SHP77 treated with DMSO at 0.1 percent for 48 hours (cell line): ENCODE measurements around the gene GLB1L3.

ENCODE experiments used
- DNase-seq: peaks from one replicate; lab custom pipeline; 2025; lab: John Stamatoyannopoulos, UW

Gene GLB1L3, protein sequence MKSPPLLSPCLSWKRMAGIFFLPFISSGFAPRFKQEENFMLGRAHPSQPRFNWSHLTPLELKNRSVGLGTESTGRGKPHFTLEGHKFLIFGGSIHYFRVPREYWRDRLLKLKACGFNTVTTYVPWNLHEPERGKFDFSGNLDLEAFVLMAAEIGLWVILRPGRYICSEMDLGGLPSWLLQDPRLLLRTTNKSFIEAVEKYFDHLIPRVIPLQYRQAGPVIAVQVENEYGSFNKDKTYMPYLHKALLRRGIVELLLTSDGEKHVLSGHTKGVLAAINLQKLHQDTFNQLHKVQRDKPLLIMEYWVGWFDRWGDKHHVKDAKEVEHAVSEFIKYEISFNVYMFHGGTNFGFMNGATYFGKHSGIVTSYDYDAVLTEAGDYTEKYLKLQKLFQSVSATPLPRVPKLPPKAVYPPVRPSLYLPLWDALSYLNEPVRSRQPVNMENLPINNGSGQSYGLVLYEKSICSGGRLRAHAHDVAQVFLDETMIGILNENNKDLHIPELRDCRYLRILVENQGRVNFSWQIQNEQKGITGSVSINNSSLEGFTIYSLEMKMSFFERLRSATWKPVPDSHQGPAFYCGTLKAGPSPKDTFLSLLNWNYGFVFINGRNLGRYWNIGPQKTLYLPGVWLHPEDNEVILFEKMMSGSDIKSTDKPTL

DNA sequence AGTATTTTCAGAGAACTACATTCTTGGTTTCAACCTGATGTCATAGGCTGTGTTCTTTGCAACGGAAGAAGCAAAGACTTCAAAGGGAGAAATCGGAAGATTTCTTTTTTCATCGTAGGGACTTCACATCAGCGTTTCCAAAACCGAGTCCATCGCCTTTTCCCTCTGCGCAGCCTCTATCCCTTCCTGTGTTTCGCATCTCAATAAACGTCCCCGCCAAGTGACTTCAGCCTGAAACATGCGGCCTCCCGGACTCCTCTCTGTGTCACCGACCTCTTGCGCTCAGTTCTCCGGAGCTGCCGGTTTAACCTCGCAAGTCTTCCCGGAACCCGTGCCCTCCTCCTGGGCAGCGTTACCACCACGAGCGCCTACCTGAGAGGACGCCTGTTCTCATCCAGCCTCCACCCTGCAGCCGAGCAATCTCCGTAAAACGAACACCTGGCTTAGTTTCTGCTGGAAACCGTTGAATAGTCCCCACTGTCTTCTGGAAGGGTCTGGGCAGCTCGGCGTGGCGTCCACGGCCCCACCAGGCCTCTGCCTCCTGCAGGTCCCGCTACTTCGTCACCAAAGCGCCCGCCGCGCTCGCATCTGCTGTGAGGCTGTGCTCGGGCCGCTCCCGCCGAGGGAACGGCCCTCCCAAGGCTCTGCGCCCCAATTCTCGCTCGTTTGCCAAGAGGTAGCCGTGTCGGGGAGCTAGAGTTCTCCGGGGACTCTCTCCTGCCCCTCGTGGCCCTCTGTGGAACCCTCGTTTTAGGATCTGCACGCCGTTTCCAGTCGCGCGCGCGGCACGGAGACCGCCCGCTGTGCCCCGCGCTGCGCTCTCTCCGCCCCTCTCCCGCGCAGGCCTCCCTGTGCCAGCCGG lies at the start of gene GLB1L3:
Gene GLB1L3 (plus strand): TSS at position 846 of the 862 bp plus-strand sequence. CDS start 362 bp downstream, outside the sequence.
- DNase-seq = no peak

DNA sequence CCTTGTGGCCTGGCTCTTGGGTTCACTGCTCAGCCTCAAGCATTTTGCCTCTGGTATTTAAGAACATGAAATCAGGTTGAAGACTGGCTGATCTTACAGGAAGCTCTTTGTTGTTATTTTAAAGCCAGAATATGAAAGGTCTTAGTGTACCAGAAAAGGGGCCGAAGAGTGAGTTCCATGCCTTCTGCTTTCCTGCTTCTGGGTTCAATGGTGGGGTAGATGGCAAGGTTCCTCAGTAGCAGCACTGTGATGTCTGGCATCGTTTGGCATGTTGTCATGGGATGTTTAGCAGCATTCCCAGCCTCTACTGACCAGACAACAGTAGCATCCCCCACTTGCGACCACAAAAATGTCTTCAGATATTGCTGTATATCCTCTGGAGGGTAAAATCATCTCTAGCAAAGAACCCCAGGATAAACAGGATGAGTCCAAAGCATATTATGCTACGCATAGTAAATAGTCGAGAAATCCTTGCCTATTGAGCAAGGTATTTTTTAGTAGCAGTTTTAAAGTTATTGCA lies 49.3 kb upstream of the GLB1L3 start:
- no peak for DNase-seq

DNA sequence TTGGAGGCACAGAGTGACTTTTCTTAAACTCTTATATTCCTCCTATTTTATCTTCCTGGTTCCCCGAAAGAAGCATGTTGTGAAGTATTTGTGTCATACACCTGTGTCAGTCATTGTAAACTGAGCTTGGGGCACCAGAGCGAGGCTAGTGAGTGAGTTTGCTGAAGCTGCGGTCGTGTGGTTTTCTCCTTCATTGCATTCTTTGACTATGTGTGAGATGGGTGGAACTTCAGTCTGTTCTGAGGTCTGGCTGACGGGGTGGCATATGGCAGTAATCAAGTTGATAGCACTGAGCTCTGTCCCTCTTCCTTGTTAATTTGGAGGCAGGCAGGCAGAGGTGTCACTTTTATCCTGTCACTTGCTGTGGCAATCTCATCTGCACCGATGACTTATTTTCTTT lies 47.6 kb upstream of the GLB1L3 start:
- no peak for DNase-seq

DNA sequence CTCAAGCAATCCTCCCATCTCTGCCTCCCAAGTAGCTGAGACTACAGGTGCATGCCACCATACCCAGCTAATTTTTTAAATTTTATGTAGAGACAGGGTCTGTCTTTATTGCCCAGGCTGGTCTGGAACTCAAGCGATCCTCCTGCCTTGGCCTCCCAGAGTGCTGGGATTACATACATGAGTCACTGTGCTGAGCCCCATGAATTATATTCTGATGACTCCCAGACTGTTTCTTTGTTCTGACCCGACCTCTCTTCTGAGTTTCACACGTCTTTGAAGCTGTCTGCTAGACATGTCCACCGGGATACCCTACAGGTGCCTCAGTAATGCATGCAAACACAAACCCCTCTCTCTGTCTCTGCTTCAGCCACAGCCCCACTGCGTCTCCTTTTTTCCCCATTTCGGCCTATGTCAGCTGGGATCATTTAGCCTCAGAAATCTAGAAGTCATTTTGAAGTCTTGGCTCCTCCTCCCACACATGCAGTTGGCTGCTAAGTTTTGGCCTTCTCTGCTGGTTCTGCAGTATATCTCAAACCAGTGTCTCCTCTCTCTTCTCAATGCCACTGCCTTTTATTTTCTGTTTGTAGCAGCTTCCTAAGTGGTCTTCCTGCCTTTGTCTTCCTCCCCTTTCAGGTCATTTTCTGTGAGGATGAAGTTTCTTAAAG lies 46.9 kb upstream of the GLB1L3 start:
- no peak for DNase-seq

DNA sequence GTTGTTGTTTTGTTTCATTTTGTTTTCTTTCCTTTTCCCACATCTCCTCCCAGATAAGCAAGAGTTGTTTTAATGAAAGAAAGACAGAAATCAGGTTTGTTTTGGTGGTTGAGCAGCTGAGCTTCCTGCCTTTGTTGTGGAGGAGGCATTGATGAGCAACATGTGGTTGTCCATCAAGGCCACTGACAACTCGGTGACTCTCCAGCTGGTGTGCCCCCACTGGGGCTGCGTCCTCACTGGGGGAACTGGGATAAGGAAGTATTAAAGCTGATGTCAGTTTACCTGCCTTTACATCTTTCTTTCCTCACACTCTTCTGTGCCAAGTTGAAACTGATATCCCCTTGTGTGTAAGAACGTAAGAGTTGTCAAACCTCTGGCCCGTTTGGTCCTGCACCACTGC lies 45.8 kb upstream of the GLB1L3 start:
- no peak for DNase-seq

DNA sequence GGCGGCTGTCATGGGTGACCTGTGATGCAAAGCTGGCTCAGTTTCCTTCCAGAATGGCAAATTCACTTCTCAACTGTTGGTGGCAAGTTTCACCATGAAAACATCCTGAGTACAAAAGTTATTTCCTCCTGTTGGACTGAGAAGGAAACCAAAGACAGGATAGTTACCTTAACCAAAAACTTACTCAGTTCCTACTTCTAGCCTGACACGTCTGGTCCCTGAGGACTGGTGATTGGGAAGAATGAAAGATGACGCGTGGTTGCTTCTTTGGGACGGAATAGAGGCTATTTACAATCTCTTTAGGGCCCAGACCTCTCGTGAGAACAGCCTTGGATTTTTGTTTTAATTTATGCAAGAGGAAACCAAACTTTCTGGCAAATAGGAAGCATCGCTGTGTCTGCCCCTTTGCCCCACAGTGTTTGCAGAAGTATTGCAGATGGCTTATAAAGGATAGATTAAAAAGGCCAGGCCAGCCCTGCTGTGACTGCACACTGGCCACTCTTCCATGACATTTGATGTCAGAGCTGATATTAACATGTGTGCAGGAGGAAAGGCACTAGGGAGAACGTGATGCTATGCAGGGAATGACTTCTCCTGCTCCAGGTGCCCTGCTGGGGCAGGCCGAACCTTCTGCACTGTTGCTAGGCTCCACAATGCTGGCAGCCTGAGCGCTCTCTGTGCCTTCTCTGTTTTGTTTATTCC lies 44.1 kb upstream of the GLB1L3 start:
- no peak for DNase-seq

DNA sequence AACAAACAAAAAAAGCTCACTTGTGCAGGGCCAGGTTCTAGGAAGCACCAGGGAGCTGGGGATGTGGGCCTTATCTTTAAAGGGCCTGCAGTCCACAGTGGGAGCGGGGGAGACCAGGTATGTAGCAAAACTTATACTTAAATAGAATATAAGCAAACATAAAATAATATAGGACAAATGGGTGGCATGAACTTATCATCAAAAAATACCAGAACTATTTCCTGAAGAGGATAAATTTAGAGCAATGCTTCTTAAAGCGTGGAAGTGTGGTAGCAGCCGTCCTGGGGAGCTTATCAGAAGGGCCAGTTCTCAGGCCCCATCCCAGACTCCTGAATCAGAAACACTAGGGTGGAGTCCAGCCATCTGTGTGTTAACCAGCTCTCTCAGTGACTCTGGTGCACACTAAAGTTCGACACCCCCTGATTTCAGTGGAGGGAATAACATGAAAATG lies 42.4 kb upstream of the GLB1L3 start:
- DNase-seq = no peak

DNA sequence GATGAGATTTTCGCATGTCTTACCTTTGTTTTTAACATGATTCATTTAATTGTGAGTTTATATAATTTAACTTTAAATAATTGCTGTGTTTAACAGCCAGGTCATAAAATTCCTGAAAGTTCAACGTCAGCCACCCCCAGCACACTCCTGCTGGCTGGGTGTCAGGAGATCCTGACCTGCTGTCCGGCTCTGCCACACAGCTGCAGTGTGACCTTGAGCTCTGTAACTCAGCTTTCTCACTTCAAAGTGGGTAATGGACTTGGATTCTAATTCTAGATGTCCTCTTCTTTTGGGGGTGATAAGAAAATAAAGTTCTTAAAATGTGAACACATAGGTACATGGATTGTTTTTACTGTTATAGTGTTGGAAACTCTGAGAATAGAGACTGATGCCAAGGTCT lies 40.8 kb upstream of the GLB1L3 start:
- DNase-seq = no peak

DNA sequence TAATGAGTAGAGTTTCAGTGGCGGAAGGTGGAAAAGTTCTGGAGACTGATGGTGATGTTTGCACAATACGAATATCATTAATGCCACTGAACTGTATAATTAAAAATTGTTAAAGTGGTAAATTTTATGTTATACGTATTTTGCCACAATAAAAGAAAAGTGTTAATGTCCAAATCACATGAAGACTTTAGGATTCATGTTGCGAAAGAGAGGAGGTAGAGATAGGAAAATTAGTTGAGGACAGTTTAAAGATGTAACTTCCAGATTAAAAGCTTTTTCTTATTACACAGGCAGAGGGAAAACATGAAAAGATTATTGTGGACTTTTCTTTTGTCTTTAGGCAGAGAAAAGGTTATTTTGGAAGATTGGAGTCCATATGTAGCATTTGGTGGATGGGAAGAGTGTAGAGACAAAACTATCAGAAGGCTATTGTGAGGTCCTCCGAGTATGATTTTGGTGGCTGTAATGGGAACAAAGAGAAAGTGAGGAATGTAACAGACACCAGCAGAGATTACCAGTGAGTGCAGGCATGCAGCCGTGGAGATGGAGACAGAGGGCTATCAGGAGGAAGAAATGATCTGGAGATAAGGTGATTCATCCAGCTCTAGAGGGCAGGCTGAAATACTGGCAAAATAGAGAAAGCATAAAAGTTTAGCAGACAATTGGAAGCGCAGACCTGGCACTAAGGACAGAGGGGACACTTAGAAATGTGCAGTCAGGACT lies 39.2 kb upstream of the GLB1L3 start:
- no peak for DNase-seq

DNA sequence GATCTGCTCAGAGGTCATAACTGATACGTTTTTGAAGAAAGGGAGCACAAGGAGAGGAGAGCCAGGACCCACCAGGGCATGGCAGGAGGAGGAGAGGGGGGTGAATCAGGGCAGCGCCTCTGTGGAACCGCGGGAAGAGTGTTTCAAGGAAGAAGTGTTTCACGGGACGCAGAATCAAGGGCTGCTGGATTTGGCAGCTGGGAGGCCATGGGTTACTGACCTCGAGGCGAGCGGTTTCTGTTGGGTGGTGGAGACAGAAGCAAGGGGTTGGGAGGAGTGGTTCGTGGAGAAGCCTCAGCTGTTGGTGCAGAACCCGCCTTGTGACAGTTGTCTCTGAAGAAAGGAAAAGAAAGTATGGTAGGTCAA lies 38.6 kb upstream of the GLB1L3 start:
- no peak for DNase-seq

DNA sequence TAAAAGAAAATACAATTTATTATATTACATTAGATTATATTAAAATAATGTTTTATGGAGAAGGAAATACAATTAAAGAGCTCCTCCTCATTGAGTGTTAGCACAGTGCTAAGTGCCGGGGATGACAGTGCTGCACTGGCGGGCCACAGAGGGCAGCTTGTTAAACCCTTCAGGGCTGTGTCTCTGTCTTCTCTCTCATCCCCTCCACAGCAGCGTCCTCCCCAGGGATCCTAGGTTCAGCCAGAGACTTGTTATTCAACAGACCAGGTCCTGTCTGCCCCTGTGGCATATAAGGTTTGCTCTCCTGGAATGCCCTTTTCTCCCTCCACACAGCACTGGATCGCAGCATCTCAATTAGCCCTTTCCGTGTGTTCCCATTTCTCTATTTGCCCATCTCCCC lies 37.2 kb upstream of the GLB1L3 start:
- no peak for DNase-seq

DNA sequence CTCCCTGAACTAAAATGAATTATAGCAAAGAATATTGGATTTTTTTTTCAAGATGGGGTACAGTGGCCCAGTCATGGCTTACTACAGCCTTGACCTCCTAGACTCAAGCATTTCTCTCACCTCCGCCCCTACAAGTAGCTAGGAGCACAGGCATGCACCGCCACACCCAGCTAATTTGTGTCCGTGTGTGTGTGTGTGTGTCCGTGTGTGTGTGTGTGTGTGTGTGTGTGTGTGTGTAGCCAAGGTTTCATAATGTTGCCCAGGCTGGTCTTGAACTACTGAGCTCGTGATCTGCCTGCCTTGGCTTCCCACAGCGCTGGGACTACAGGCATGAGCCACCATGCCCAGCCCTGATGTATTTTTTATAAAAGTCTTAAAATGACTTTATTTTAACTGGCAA lies 35.6 kb upstream of the GLB1L3 start:
- DNase-seq = no peak

DNA sequence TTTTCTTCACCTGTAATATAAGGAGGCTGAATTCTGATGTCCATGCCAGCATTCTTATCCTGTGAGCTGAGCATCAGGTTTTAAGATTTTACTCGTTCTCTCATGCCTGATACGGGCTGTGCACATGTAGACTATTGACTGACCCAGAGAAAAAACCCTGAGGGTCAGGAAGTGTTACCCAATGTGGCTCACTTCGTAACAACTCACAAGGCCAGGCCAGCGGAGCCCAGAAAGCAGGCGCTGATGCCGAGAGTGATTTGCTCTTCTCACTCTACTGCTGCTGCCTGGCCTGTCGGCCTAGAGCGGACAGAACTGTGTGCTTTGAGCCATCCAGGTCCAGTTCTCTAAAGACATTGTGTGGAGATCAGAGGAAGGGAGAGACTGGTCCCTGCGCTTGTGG lies 33.8 kb upstream of the GLB1L3 start:
- DNase-seq = no peak

DNA sequence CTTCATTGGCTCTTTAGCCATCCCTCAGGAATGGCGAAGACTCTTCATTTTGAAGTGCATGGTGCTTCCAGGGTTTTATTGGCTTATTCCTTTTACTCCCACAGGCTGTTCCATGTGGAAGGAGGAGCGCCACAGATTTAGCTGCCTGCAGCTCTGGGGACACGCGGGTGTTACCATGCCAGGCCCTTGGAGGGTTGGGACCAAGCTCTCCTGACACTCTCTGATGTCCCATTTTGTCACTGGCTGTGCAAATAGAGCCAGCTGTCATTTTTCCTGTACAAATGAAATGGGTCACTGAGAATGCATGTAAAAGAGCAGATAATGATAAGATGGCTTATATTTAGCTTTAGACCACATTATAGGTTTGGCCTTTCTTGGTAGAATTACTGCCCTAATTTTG lies 32.3 kb upstream of the GLB1L3 start:
- DNase-seq = no peak

DNA sequence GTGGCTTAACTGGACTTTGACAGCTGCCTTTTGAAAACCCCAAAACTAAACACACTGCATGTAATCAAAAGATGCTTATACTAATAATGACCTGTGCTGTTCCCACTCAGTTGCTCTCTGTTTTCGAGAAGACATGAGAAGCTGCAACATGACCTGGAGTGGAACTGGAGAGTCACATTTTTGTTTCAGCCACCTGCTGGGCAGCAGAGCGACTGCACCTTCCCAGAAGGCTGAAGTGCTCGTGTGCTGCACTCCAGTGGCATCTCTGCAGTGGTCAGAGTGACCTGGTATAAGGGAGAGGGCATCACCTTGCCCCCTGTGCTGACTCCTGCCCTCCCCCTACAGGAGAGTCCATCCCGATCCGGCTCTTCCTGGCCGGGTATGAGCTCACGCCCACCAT lies 31.6 kb upstream of the GLB1L3 start:
- DNase-seq = no peak

DNA sequence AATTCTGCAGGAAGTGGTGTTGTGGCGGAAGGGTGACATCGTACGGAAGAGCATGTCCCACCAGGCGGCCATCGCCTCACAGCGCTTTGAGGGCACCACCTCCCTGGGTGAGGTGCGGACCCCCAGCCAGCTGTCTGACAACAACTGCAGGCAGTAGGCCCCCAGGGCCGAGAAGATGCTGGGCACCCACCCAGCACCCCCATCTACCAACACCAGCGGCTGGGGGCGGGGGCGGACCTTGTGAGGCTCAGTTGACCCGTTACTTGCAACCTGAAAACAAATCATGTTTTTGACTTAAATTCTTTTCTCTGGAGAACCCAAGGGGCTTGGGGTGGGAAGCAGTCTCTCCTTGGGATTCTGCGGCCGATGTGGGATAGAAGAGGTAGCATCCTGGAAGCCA lies 30.7 kb upstream of the GLB1L3 start:
- DNase-seq = no peak

DNA sequence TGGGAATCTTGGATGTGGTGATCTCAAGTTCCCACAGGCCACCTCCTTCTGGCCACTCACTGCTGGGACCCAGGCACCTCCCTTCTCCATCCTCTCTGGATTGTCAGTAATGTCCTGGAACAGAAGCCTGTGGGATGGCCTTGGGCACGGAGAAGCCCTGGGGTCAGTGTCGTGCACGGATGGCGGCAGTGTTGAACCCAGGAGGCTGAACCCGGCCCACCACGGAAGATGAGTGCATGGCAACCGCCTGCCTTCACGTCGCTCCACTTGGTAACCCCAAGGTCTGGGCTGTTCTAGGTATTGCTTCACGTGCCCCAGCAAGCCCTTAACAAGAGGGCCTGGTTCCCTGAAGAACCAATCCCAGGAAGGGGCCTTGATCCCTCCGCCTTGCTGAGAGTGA lies 30.1 kb upstream of the GLB1L3 start:
- DNase-seq = no peak

DNA sequence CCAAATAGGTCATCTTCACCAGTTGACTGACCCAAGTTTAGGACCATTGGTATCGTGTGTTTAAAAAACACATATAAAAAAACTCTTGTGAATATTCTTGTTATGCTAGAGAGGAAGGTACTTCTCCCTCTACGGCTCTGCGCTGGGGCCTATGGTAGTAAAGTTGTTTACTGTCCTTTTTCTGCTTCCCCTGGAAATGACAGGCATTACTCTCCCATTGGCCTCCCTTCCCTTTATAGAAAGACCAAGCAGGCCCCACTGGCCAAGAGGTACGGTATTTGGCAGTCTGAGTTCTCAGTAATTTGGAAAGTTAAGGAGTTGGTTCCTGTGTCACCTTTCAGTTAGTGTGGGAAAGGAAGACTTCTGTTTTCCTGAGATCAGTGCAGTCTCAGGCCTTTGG lies 29.5 kb upstream of the GLB1L3 start:
- no peak for DNase-seq

DNA sequence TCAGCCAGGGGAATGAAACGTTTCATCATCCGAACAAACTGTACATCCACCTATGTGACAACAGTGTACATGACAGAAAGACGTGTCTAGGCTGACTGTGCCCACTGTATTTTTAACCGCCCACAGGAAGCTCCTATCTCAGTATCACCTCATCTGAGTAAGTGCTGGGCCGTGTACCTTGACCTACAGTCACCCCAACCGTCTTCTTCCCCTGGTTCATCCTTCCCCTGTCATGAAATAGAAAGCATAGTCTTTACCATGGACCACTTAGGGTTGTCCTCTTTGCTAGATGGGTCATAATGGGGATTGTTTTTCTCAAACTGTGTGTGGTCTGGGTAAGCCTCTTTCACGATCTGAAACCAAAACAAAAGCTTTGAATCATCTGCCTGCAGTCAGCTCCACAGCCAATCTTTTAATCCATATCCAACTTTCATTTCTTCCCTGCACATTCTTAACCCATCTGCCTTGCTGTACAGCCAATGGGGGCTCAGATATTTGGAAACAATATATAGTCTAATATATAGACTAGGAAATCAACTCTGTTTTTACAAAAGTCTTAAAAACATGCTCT lies 27.2 kb upstream of the GLB1L3 start:
- DNase-seq = no peak

DNA sequence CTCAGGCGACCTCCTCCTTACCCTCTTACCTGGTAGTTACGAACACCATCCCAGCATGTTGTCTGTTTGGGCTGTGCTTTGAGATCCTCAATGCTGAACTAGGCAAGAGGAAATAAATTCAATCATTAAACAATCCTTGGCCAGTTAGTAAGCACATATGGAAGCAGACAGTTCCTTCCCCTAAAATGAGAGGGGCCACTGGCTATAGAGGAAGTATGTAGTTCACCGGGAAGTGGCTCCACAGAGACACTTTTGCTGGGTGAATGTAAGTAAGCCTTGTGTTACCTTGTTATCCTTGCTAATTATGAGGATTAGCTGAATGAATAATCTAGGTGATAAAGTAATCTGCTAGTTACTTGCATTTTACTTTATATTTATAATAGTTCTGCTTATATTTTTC lies 25.9 kb upstream of the GLB1L3 start:
- no peak for DNase-seq
